DMS53 treated with DMSO at 0.1 percent for 48 hours (cell line): Measurements from ENCODE around the gene SLC31A1.
"Not testable (repeated sequence)": the region's sequence is repeated elsewhere in the genome, so short reads cannot be mapped to it uniquely, and the experiment has no call there.

ENCODE experiments used
- DNase-seq: peaks from one replicate; lab custom pipeline; 2025; ENCODE audit not compliant: unreplicated experiment; lab: John Stamatoyannopoulos, UW

SLC31A1 gene

GRCh38 chr9:113261917-113262671 is 40.8 kb downstream of the SLC31A1 start:
- no peak for DNase-seq

GRCh38 chr9:113266174-113266573 is 44.8 kb downstream of the SLC31A1 start:
- no peak for DNase-seq

GRCh38 chr9:113267911-113268566 is 46.7 kb downstream of the SLC31A1 start:
- DNase-seq = no peak

GRCh38 chr9:113269355-113269754 is 48.0 kb downstream of the SLC31A1 start:
- no peak for DNase-seq

GRCh38 chr9:113269871-113270270 is 48.5 kb downstream of the SLC31A1 start:
- DNase-seq = no peak

DNA sequence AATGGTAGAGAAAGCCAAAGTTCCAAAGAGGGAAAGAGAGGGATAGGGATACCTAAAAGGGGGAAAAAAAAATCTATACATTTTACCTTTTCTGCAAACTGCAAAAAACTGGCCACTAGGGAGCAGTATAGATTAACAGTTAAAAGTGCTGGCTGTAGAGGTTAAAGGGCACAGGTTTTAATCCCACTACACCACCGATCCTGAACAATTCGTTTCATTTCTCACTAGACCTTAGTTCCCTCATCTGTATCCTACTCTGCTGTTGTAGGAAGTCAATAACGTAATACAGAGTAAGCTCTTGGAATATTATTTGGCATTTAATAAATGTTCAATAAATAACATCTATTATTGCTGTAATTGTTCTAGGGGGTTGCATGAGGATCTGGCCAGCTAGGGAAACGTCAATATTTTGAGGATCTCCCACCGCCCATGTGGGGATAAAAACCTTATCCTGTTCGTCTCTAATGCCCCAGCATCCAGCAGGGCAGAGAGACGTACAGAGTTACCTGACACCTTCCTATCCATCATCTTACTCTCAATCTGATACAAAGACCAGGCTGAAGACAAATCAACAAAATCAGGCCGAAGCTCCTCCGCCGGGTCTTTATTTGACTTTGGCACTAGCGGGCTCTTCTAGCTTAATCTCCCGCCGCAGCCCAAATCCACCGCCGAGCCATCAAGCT is 53.3 kb downstream of the SLC31A1 start:
- DNase-seq = peak; percentile 61

DNA sequence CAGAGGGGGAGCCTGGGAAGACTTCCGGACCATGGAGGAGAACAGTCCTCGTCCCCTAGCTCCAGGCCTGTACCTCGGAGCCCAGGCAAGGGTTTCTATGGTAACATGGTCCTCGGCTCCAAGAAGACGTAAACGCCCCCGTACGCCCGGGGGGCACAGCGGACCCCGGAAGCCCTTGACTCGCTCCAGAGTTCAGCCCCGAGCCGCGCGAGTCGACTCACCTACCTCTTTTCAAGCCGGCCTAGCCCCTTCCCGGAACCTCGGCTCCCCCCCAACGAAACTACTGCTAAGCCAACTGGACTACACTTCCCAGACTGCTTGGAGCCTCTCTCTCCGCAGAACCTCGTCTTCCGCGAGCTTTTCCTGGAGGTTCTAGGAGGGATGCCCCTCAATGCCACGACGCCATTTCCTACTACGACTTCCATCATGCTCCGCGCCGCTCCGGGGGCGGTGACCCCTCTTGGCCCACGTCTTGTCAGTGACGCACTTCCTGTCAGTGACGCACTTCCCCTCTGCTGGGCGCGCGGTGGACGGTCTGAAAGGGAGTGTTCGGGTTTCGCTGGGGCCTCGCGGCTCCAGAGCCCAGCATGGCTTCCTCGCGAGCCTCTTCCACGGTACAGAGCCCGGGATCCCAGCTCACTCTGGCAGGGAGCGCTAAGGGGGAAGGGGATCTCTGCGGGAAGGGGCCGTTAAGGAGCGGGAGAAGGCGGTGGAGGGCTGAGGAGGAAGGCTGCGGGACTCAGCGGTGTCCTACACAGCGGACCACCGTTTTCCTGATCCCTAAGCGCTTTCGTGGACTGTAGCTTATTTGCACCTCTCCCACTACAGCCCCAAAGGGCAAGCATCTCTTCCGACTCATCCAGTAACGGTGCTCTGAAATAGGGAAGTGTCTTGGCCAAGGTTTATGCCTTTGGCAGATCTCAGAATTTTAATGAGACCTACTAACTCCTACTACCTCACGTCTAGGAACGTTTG is 54.1 kb downstream of the SLC31A1 start, which contains the start of the genes CDC26 and PRPF4:
Gene CDC26, minus strand, starts transcription at position 416 of the 975 bp plus-strand sequence. CDS start 3,065 bp downstream, outside the sequence.
Gene PRPF4, plus strand, starts transcription at position 502 of the 975 bp plus-strand sequence. Its CDS starts 86 bp downstream, at position 588.
- peak; percentile 92 for DNase-seq

DNA sequence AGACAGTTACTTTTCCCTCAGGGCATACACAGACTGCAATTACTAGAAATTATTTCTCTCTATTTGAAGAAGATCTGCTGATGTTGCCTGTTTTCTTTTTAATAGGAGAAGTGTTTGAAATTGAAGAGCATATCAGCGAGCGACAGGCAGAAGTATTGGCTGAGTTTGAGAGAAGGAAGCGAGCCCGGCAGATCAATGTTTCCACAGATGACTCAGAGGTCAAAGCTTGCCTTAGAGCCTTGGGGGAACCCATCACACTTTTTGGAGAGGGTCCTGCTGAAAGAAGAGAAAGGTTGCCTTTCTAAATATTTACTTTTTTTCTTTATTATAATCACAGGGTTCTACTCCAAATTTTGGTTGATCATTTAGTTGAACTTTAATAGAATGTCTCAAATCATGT is 57.5 kb downstream of the SLC31A1 start:
- no peak for DNase-seq

GRCh38 chr9:113281356-113281755 is 60.0 kb downstream of the SLC31A1 start:
- no peak for DNase-seq

- no peak for DNase-seq
Observed at GRCh38 chr9:113289091-113289490, 67.7 kb downstream of the SLC31A1 start.

DNA sequence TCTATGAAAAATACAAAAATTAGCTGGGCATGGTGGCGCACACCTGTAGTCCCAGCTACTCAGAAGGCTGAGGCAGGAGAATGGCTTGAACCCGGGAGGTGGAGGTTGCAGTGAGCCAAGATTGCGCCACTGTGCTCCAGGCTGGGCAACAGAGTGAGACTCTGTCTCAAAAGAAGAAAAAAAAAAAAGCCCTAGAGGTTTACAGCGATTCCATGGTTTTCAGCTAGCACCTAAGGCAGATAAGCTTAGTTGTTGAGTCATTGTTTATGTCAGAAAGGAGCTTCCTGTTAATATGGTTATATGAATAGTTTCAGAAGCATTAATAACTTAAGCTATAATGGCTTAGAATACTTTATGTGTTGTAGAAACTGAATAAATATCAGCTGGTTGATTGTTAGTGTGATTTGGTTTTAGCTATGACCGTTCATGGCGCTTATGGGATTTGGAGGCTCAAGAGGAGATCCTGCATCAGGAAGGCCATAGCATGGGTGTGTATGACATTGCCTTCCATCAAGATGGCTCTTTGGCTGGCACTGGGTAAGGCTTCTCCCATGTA is 68.8 kb downstream of the SLC31A1 start:
- DNase-seq = no peak

GRCh38 chr9:113293285-113293878 is 72.0 kb downstream of the SLC31A1 start:
- DNase-seq = no peak

GRCh38 chr9:113296247-113296646 is 74.9 kb downstream of the SLC31A1 start:
- not testable (repeated sequence) for DNase-seq

GRCh38 chr9:113296796-113297558 is 75.6 kb downstream of the SLC31A1 start:
- DNase-seq = no peak

GRCh38 chr9:113298311-113298710 is 77.0 kb downstream of the SLC31A1 start:
- DNase-seq = no peak

GRCh38 chr9:113298924-113299770 is 77.8 kb downstream of the SLC31A1 start:
- DNase-seq = peak; percentile 53

GRCh38 chr9:113299800-113300292 is 78.5 kb downstream of the SLC31A1 start:
- DNase-seq = peak; percentile 64

DNA sequence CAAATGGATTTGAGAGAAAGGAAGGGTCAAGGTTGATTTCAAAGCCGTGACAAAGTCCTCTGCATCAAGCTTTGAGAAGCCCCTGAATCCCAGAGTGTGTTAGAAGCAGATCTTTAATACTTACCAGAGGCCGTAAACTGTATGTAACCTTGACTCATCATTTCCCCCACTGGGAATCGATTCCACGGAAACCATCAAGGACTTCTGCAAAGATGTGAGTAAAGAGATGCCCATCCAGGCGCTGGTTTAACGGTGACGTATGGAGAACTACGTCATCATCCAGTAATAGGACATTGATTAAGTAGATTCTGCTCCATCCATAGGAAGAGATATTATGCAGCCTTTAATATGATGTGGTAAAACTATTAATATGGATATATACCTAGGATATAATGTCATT is 80.2 kb downstream of the SLC31A1 start:
- DNase-seq = no peak
